Calu3 (cell line): ENCODE results near the gene CCDC91. TPM values are rescaled to one million over a fixed set of nuclear protein-coding genes. Genes with fewer than 3 reads are reported as not detected.

Experiments used
- BruUV-seq: library from RNA; stranded (reverse); fragments of 400-500 nt; replicated peaks from 2 replicates; lab custom pipeline; 2021; lab: Mats Ljungman, UMichigan
- CTCF ChIA-PET: fragments of 300-600 bp; sonication (Branson Sonifier 250); formaldehyde crosslinking; loops from one replicate; lab custom pipeline; 2022; ENCODE audit warnings: antibody characterized with exemption; lab: Charles Lee
- DNase-seq: peaks from one replicate; pipeline ENCODE4 v3.0.0; 2022
- H3K27ac Mint-ChIP-seq: one replicate; pipeline ENCODE4 v1.8.0; 2022; ENCODE audit warnings: mixed read lengths; ENCODE audit not compliant: unreplicated experiment
- H3K27me3 Mint-ChIP-seq: one replicate; pipeline ENCODE4 v1.8.0; 2022; ENCODE audit warnings: mixed read lengths; ENCODE audit not compliant: unreplicated experiment
- H3K36me3 Mint-ChIP-seq: one replicate; pipeline ENCODE4 v1.8.0; 2022; ENCODE audit warnings: mild to moderate bottlenecking, moderate library complexity, mixed read lengths; ENCODE audit not compliant: insufficient read depth, unreplicated experiment
- H3K4me1 Mint-ChIP-seq: one replicate; pipeline ENCODE4 v1.8.0; 2022; ENCODE audit warnings: mild to moderate bottlenecking, low read depth, mixed read lengths; ENCODE audit not compliant: unreplicated experiment
- H3K4me3 Mint-ChIP-seq: one replicate; pipeline ENCODE4 v1.8.0; 2022; ENCODE audit warnings: mild to moderate bottlenecking, low read depth, moderate library complexity, mixed read lengths; ENCODE audit not compliant: unreplicated experiment
- H3K9me3 Mint-ChIP-seq: one replicate; pipeline ENCODE4 v1.8.0; 2022; ENCODE audit warnings: low read depth, mixed read lengths; ENCODE audit not compliant: unreplicated experiment
- CTCF ChIP-seq: fragments of 200-600 bp; IDR thresholded peaks from one replicate; pipeline ENCODE4 v1.8.0; 2022; ENCODE audit warnings: antibody characterized with exemption; ENCODE audit not compliant: unreplicated experiment
- intact Hi-C: fragments of 100-400 bp; cut with micrococcal nuclease; formaldehyde crosslinking; loops from one replicate; pipeline ENCODE4 v1.10.0; 2022; ENCODE audit not compliant: unreplicated experiment
- total RNA-seq: library from RNA; stranded (reverse); gene quantifications from 2 replicates; pipeline ENCODE4 v1.2.3, GENCODE V29; 2022

CCDC91 gene
- total RNA-seq, 1 experiment from 2014 or later: 25.6 TPM

- Mint-ChIP-seq H3K9me3 (no peaks in the 10 kb centered on the region), H3K27me3 (no peaks in the 10 kb centered on the region), H3K36me3 (no peaks in the 10 kb centered on the region), H3K4me1 (no peaks in the 10 kb centered on the region), H3K4me3 (no peak overlapping the region), H3K27ac (no peak overlapping the region)
- no peak for DNase-seq
- BruUV-seq: no TSS peak
- TF ChIP-seq CTCF: no peak
- intact Hi-C loops: no loop called here
- CTCF ChIA-PET: no interaction called here
Observed at GRCh38 chr12:28536088-28536487, 345.8 kb downstream of the CCDC91 start.

GRCh38 chr12:28537474-28537873 lies 347.2 kb downstream of the CCDC91 start:
- Mint-ChIP-seq H3K9me3 (no peaks in the 10 kb centered on the region), H3K27ac (no peak overlapping the region), H3K4me3 (no peak overlapping the region), H3K36me3 (no peaks in the 10 kb centered on the region), H3K4me1 (no peaks in the 10 kb centered on the region), H3K27me3 (no peaks in the 10 kb centered on the region)
- BruUV-seq: no TSS peak
- DNase-seq: no peak
- intact Hi-C loops: no loop called here
- CTCF ChIA-PET: no interaction called here
- no peak for TF ChIP-seq CTCF

- BruUV-seq: no TSS peak
- TF ChIP-seq CTCF: no peak
- H3K27me3 Mint-ChIP-seq: no peaks in the 10 kb centered on the region
- H3K9me3 Mint-ChIP-seq: no peaks in the 10 kb centered on the region
- DNase-seq: no peak
- CTCF ChIA-PET: interaction anchor here (0.6 kb wide), 1 partner anchor 134 kb away, joined by 3 read pairs; no protein-coding TSS in a partner anchor
- H3K27ac Mint-ChIP-seq: no peak overlapping the region
- H3K4me3 Mint-ChIP-seq: no peak overlapping the region
- intact Hi-C loops: no loop called here
- H3K4me1 Mint-ChIP-seq: no peaks in the 10 kb centered on the region
- no peaks in the 10 kb centered on the region for H3K36me3 Mint-ChIP-seq
Observed at GRCh38 chr12:28539691-28540323, 349.6 kb downstream of the CCDC91 start.

GRCh38 chr12:28540324-28540714 lies 350.1 kb downstream of the CCDC91 start:
- Mint-ChIP-seq H3K36me3 (no peaks in the 10 kb centered on the region), H3K27ac (no peak overlapping the region), H3K27me3 (no peaks in the 10 kb centered on the region), H3K4me3 (no peak overlapping the region), H3K4me1 (no peaks in the 10 kb centered on the region), H3K9me3 (no peaks in the 10 kb centered on the region)
- DNase-seq: no peak
- CTCF ChIA-PET: no interaction called here
- intact Hi-C loops: no loop called here
- TF ChIP-seq CTCF: no peak
- BruUV-seq: no TSS peak
